GM23338 (cell line): ENCODE data around the gene LCOR. TPM values are rescaled to one million over a fixed set of nuclear protein-coding genes. Genes with fewer than 3 reads are reported as not detected.

Source experiments
- ATAC-seq: fragments of 200-7000 bp; cut with Tn5 transposase; 3 replicates; pipeline ENCODE4 v1.9.1; 2020
- DNase-seq: peaks from one replicate; pipeline ENCODE4 v3.0.0-alpha.2; 2015; ENCODE audit warnings: low spot score
- H2AFZ ChIP-seq: fragments of 200-600 bp; sonication (generic); 2 replicates; pipeline ENCODE4 v1.8.0; 2016; ENCODE audit warnings: antibody characterized with exemption, mild to moderate bottlenecking, moderate library complexity
- H3F3A ChIP-seq: fragments of 200-600 bp; sonication (generic); replicated peaks from 2 replicates; pipeline ENCODE4 v1.8.0; 2017; ENCODE audit warnings: antibody characterized with exemption, mixed run types, low read depth
- H3K27ac ChIP-seq: fragments of 200-600 bp; sonication (generic); 2 replicates; pipeline ENCODE4 v1.6.1; 2016; ENCODE audit warnings: low read depth
- H3K27me3 ChIP-seq: fragments of 200-600 bp; sonication (generic); 2 replicates; pipeline ENCODE4 v1.8.0; 2016; ENCODE audit warnings: mild to moderate bottlenecking, mixed run types, moderate library complexity; ENCODE audit not compliant: insufficient read depth
- H3K36me3 ChIP-seq: fragments of 200-600 bp; sonication (generic); 2 replicates; pipeline ENCODE4 v1.8.0; 2016; ENCODE audit warnings: mild to moderate bottlenecking; ENCODE audit not compliant: insufficient read depth
- H3K4me1 ChIP-seq: fragments of 200-600 bp; sonication (generic); 2 replicates; pipeline ENCODE4 v1.8.0; 2016; ENCODE audit warnings: mild to moderate bottlenecking, moderate library complexity; ENCODE audit not compliant: insufficient read depth
- H3K4me2 ChIP-seq: fragments of 200-600 bp; sonication (generic); 2 replicates; pipeline ENCODE4 v1.7.1; 2017; ENCODE audit warnings: mixed run types
- H3K4me3 ChIP-seq: fragments of 200-600 bp; sonication (generic); 2 replicates; pipeline ENCODE4 v1.6.1; 2016; ENCODE audit warnings: mixed run types
- H3K79me2 ChIP-seq: fragments of 200-600 bp; sonication (generic); replicated peaks from 2 replicates; pipeline ENCODE4 v1.8.0; 2017; ENCODE audit warnings: mild to moderate bottlenecking; ENCODE audit not compliant: insufficient read depth
- H3K9me2 ChIP-seq: fragments of 200-600 bp; sonication (generic); 2 replicates; pipeline ENCODE4 v1.8.0; 2017; ENCODE audit not compliant: insufficient read depth
- H4K20me1 ChIP-seq: fragments of 200-600 bp; sonication (generic); replicated peaks from 2 replicates; pipeline ENCODE4 v1.8.0; 2017; ENCODE audit warnings: mild to moderate bottlenecking; ENCODE audit not compliant: insufficient read depth
- H3K27ac Mint-ChIP-seq: 2 replicates; pipeline ENCODE4 v1.8.0; 2020; ENCODE audit warnings: inconsistent platforms, mild to moderate bottlenecking, moderate library complexity, mixed read lengths
- H3K27me3 Mint-ChIP-seq: 3 replicates; pipeline ENCODE4 v1.8.0; 2022; ENCODE audit warnings: low read depth, mild to moderate bottlenecking, moderate library complexity, mixed read lengths, inconsistent platforms; ENCODE audit not compliant: insufficient read depth, poor library complexity
- H3K36me3 Mint-ChIP-seq: 3 replicates; pipeline ENCODE4 v1.8.0; 2021; ENCODE audit warnings: low read depth, mild to moderate bottlenecking, inconsistent platforms, moderate library complexity, mixed read lengths
- H3K4me1 Mint-ChIP-seq: 3 replicates; pipeline ENCODE4 v1.8.0; 2020; ENCODE audit warnings: mild to moderate bottlenecking, inconsistent platforms, mixed read lengths
- H3K4me3 Mint-ChIP-seq: 3 replicates; pipeline ENCODE4 v1.8.0; 2021; ENCODE audit warnings: moderate library complexity, mild to moderate bottlenecking, inconsistent platforms, mixed read lengths
- H3K9me3 Mint-ChIP-seq: 3 replicates; pipeline ENCODE4 v1.8.0; 2020; ENCODE audit warnings: moderate library complexity, mild to moderate bottlenecking, inconsistent platforms, mixed read lengths
- EZH2phosphoT487 ChIP-seq: fragments of 200-600 bp; sonication (generic); IDR thresholded peaks from one replicate; pipeline ENCODE4 v1.8.1; 2018; ENCODE audit warnings: antibody characterized with exemption; ENCODE audit not compliant: unreplicated experiment
- ZNF114 ChIP-seq: fragments of 250-450 bp; sonication (Bioruptor Pico); IDR thresholded peaks from 2 replicates; pipeline ENCODE4 v1.5.0; 2020; ENCODE audit warnings: mild to moderate bottlenecking, moderate library complexity
- ZNF331 ChIP-seq: fragments of 250-450 bp; sonication (Bioruptor Pico); IDR thresholded peaks from 2 replicates; pipeline ENCODE4 v1.5.0; 2020; ENCODE audit warnings: low read depth, mild to moderate bottlenecking, moderate library complexity
- polyA plus RNA-seq: library from polyadenylated mRNA; unstranded; fragments of >200 nt; fragmentation: Nextera tagmentation; extraction: Ambion mirVana; gene quantifications from 2 replicates; pipeline ENCODE4 v1.2.1, GENCODE V29; 2016
- total RNA-seq: library from RNA; depleted of rRNA; stranded (reverse); fragments of >200 nt; shearing (Covaris generic); gene quantifications from 2 replicates; pipeline ENCODE4 v1.2.3, GENCODE V29; 2014
- TF ChIP-seq, protein P1 (sequence below): IDR thresholded peaks from one replicate; pipeline ENCODE4 v1.6.1; 2018; ENCODE audit warnings: antibody characterized with exemption; ENCODE audit not compliant: unreplicated experiment
- TF ChIP-seq, protein P2 (sequence below): fragments of 250-450 bp; sonication (Bioruptor Pico); IDR thresholded peaks from 2 replicates; pipeline ENCODE4 v1.5.0; 2020; ENCODE audit warnings: mild to moderate bottlenecking, moderate library complexity

Gene LCOR
- total and polyA plus RNA-seq, 2 experiments from 2014 or later = 6.9 to 14.9 TPM

DNA sequence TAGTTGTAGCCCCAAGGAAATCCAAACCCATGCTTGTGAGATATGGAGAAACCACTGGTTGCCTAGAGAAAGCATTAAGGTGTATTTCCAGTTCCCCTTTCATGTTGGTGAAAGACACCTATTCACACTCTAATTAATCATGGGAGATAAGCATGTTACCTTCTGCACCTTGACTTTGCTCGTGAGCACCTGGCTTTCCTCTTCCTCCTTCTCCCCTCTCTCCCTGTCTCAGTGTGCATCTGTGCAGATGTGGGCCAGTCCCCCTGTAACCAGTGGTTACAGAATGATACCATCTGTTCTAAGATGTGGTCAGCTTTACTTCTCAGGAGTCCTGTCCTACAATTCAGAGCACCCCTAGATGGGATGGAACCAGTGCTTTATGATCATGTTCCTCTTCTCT lies 160.6 kb downstream of the LCOR start:
- H3K4me1 Mint-ChIP-seq = peaks cover 7% of the 10 kb centered on the region; the same call in 2 of the 3 replicates
- no peak overlapping the region for H3K27ac Mint-ChIP-seq
- TF ChIP-seq, protein P1, sequence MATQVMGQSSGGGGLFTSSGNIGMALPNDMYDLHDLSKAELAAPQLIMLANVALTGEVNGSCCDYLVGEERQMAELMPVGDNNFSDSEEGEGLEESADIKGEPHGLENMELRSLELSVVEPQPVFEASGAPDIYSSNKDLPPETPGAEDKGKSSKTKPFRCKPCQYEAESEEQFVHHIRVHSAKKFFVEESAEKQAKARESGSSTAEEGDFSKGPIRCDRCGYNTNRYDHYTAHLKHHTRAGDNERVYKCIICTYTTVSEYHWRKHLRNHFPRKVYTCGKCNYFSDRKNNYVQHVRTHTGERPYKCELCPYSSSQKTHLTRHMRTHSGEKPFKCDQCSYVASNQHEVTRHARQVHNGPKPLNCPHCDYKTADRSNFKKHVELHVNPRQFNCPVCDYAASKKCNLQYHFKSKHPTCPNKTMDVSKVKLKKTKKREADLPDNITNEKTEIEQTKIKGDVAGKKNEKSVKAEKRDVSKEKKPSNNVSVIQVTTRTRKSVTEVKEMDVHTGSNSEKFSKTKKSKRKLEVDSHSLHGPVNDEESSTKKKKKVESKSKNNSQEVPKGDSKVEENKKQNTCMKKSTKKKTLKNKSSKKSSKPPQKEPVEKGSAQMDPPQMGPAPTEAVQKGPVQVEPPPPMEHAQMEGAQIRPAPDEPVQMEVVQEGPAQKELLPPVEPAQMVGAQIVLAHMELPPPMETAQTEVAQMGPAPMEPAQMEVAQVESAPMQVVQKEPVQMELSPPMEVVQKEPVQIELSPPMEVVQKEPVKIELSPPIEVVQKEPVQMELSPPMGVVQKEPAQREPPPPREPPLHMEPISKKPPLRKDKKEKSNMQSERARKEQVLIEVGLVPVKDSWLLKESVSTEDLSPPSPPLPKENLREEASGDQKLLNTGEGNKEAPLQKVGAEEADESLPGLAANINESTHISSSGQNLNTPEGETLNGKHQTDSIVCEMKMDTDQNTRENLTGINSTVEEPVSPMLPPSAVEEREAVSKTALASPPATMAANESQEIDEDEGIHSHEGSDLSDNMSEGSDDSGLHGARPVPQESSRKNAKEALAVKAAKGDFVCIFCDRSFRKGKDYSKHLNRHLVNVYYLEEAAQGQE = no peak
- TF ChIP-seq EZH2phosphoT487 (no peak), ZNF114 (CRISPR knock-in tag) (no peak), ZNF331 (no peak)
- TF ChIP-seq, protein P2, sequence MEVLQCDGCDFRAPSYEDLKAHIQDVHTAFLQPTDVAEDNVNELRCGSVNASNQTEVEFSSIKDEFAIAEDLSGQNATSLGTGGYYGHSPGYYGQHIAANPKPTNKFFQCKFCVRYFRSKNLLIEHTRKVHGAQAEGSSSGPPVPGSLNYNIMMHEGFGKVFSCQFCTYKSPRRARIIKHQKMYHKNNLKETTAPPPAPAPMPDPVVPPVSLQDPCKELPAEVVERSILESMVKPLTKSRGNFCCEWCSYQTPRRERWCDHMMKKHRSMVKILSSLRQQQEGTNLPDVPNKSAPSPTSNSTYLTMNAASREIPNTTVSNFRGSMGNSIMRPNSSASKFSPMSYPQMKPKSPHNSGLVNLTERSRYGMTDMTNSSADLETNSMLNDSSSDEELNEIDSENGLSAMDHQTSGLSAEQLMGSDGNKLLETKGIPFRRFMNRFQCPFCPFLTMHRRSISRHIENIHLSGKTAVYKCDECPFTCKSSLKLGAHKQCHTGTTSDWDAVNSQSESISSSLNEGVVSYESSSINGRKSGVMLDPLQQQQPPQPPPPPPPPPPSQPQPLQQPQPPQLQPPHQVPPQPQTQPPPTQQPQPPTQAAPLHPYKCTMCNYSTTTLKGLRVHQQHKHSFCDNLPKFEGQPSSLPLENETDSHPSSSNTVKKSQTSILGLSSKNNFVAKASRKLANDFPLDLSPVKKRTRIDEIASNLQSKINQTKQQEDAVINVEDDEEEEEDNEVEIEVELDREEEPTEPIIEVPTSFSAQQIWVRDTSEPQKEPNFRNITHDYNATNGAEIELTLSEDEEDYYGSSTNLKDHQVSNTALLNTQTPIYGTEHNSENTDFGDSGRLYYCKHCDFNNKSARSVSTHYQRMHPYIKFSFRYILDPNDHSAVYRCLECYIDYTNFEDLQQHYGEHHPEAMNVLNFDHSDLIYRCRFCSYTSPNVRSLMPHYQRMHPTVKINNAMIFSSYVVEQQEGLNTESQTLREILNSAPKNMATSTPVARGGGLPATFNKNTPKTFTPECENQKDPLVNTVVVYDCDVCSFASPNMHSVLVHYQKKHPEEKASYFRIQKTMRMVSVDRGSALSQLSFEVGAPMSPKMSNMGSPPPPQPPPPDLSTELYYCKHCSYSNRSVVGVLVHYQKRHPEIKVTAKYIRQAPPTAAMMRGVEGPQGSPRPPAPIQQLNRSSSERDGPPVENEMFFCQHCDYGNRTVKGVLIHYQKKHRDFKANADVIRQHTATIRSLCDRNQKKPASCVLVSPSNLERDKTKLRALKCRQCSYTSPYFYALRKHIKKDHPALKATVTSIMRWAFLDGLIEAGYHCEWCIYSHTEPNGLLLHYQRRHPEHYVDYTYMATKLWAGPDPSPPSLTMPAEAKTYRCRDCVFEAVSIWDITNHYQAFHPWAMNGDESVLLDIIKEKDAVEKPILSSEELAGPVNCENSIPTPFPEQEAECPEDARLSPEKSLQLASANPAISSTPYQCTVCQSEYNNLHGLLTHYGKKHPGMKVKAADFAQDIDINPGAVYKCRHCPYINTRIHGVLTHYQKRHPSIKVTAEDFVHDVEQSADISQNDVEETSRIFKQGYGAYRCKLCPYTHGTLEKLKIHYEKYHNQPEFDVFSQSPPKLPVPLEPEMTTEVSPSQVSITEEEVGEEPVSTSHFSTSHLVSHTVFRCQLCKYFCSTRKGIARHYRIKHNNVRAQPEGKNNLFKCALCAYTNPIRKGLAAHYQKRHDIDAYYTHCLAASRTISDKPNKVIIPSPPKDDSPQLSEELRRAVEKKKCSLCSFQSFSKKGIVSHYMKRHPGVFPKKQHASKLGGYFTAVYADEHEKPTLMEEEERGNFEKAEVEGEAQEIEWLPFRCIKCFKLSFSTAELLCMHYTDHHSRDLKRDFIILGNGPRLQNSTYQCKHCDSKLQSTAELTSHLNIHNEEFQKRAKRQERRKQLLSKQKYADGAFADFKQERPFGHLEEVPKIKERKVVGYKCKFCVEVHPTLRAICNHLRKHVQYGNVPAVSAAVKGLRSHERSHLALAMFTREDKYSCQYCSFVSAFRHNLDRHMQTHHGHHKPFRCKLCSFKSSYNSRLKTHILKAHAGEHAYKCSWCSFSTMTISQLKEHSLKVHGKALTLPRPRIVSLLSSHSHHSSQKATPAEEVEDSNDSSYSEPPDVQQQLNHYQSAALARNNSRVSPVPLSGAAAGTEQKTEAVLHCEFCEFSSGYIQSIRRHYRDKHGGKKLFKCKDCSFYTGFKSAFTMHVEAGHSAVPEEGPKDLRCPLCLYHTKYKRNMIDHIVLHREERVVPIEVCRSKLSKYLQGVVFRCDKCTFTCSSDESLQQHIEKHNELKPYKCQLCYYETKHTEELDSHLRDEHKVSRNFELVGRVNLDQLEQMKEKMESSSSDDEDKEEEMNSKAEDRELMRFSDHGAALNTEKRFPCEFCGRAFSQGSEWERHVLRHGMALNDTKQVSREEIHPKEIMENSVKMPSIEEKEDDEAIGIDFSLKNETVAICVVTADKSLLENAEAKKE (CRISPR knock-in tag) = no peak
- H3K36me3 Mint-ChIP-seq = no peaks in the 10 kb centered on the region
- no peak for ATAC-seq
- no peaks in the 10 kb centered on the region for H4K20me1 ChIP-seq
- no peaks in the 10 kb centered on the region for H3K9me3 Mint-ChIP-seq
- H3K27me3 Mint-ChIP-seq = peaks cover 2% of the 10 kb centered on the region
- no peaks in the 10 kb centered on the region for H3K79me2 ChIP-seq
- H3K9me2 ChIP-seq = no peaks in the 10 kb centered on the region
- H3F3A ChIP-seq = no peaks in the 10 kb centered on the region
- no peak overlapping the region for H3K4me2 ChIP-seq
- no peak overlapping the region for H3K27ac ChIP-seq
- no peaks in the 10 kb centered on the region for H3K36me3 ChIP-seq
- no peak overlapping the region for H3K4me3 Mint-ChIP-seq
- no peak for DNase-seq
- no peaks in the 10 kb centered on the region for H3K4me1 ChIP-seq
- no peaks in the 10 kb centered on the region for H3K27me3 ChIP-seq
- no peak overlapping the region for H2AFZ ChIP-seq
- no peak overlapping the region for H3K4me3 ChIP-seq
